GM19397 (cell line): Measurements from ENCODE around the gene TBC1D17.

Experiments
- ATAC-seq: cut with Tn5 transposase; IDR thresholded peaks from one replicate; pipeline ENCODE4 v1.9.1; 2021; ENCODE audit warnings: mild to moderate bottlenecking, moderate library complexity; ENCODE audit not compliant: unreplicated experiment

Gene TBC1D17

GRCh38 chr19:49847731-49848696 is 29.5 kb upstream of the TBC1D17 start:
- ATAC-seq = no peak

GRCh38 chr19:49848938-49849337 is 28.6 kb upstream of the TBC1D17 start:
- ATAC-seq = no peak

GRCh38 chr19:49849433-49850220 is 27.9 kb upstream of the TBC1D17 start:
- ATAC-seq = no peak

- ATAC-seq = no peak
These were observed 27.3 kb upstream of the TBC1D17 start for GRCh38 chr19:49850221-49850486.

GRCh38 chr19:49850487-49851342 is 26.8 kb upstream of the TBC1D17 start, which contains the start of gene PTOV1:
Gene PTOV1, plus strand, starts transcription at chr19:49851159.
- ATAC-seq = peak; percentile 73

GRCh38 chr19:49851456-49852259 is 25.8 kb upstream of the TBC1D17 start:
- ATAC-seq = peak; percentile 13

- ATAC-seq = no peak
These were observed 24.8 kb upstream of the TBC1D17 start for GRCh38 chr19:49852631-49853126.

- ATAC-seq = no peak
These were observed 23.6 kb upstream of the TBC1D17 start for GRCh38 chr19:49853852-49854377.

- no peak for ATAC-seq
These were observed 22.9 kb upstream of the TBC1D17 start for GRCh38 chr19:49854378-49855263.

GRCh38 chr19:49855277-49855675 is 22.2 kb upstream of the TBC1D17 start:
- no peak for ATAC-seq

GRCh38 chr19:49855676-49856573 is 21.6 kb upstream of the TBC1D17 start:
- no peak for ATAC-seq

- ATAC-seq = no peak
These were observed 20.9 kb upstream of the TBC1D17 start for GRCh38 chr19:49856574-49857021.

- no peak for ATAC-seq
These were observed 20.3 kb upstream of the TBC1D17 start for GRCh38 chr19:49857061-49857837.

GRCh38 chr19:49857838-49858087 is 19.7 kb upstream of the TBC1D17 start:
- no peak for ATAC-seq

- no peak for ATAC-seq
These were observed 19.2 kb upstream of the TBC1D17 start for GRCh38 chr19:49858088-49858985.

- ATAC-seq = no peak
These were observed 17.7 kb upstream of the TBC1D17 start for GRCh38 chr19:49859682-49860335.
